ENCODE measurements around the gene UNK. TPM values are rescaled to one million over a fixed set of nuclear protein-coding genes. Genes with fewer than 3 reads are reported as not detected.

UNK gene
- total and polyA plus RNA-seq, 2 of the 13 experiments (the other 11 are each of a cell fraction or from before 2014, with no cell fraction given), result 31.6 to 33.0 TPM

- Histone ChIP-seq H2AFZ (ENCODE audit: low read length) (peak overlapping the region; percentile 21), H3K27me3 (ENCODE audit: control insufficient read depth in 1 of 2, insufficient read depth in 2 of 2, low read length in 2 of 2) (no peaks in the 10 kb centered on the region; a peak in 1 of 5 replicates), H3K4me2 (ENCODE audit: low read depth, low read length) (peak overlapping the region; percentile 99), H3K9me3 (ENCODE audit: low read length) (no peaks in the 10 kb centered on the region), H3K36me3 (replicated peaks in 1 of 2; ENCODE audit: control insufficient read depth in 1 of 2, insufficient read depth in 2 of 2, low read length in 2 of 2) (peaks cover 0 to 3% of the 10 kb centered on the region in 2 experiments; a peak in 1 of 5 replicates), H3K79me2 (ENCODE audit: insufficient read depth, low read length) (peaks cover 43% of the 10 kb centered on the region), H3K9ac (ENCODE audit: insufficient read depth, low read depth, low read length) (peak overlapping the region; percentile 94), H3K4me3 (replicated peaks in 1 of 3; ENCODE audit: insufficient read depth in 1 of 3, low read depth in 2 of 3, low read length in 3 of 3) (peak overlapping the region; percentile 57 to 81 (median 57)), H3K27ac (ENCODE audit: extremely low read length, insufficient read depth, low read length) (peak overlapping the region; percentile 93), H3K4me1 (ENCODE audit: insufficient read depth, low read length) (peaks cover 64% of the 10 kb centered on the region), H4K20me1 (ENCODE audit: insufficient read depth, low read length) (peaks cover 6% of the 10 kb centered on the region; the same call in 1 of the 2 replicates)
- FAIRE-seq (no peak), DNase-seq (ENCODE audit: low spot score) (no peak), ATAC-seq (peak; percentile 27)
- in situ Hi-C loops (cut with HindIII; ENCODE audit: extremely low pct_ligation_motif_present, low pct_unique_long_range_greater_than_20kb) (no loop called here), intact Hi-C loops (cut with micrococcal nuclease; ENCODE audit: unreplicated experiment) (no loop called here)
- CTCF ChIA-PET (ENCODE audit: low intra/inter-chr PET ratio, low total read pairs), result no interaction called here
- no TSS peak for BruUV-seq (replicated peaks)
- WGBS (ENCODE audit: low lambda C conversion rate), result 2% methylated on average over 18 of the region's 20 CpGs
- POLR2A ChIA-PET, result interaction anchor here (0.9 to 6.5 kb wide), 13 partner anchors 10 to 117 kb away, joined by 4 to 46 read pairs (median 14); partner anchors contain the start of genes GALK1, RECQL5, SAP30BP and TRIM47
- TF ChIP-seq DMAP1 (CRISPR knock-in tag; IDR thresholded peaks at IDR 0.05) (no peak), CBFB (CRISPR knock-in tag; IDR thresholded peaks at IDR 0.05) (no peak), ZNF143 (CRISPR knock-in tag; IDR thresholded peaks at IDR 0.05) (no peak), RFX3 (CRISPR knock-in tag; IDR thresholded peaks at IDR 0.05) (no peak), FOXO4 (CRISPR knock-in tag; conservative IDR thresholded peaks at IDR 0.05) (no peak), HNRNPLL (IDR thresholded peaks at IDR 0.05; ENCODE audit: low read depth, low read length, poor library complexity, severe bottlenecking) (no peak), ZBTB42 (CRISPR knock-in tag; IDR thresholded peaks at IDR 0.05) (no peak), KLF13 (CRISPR knock-in tag; IDR thresholded peaks at IDR 0.05) (no peak), HNF1A (IDR thresholded peaks at IDR 0.05; ENCODE audit: low read depth) (no peak), HNF1A (CRISPR knock-in tag; IDR thresholded peaks at IDR 0.05; ENCODE audit: borderline replicate concordance) (no peak), MTF2 (CRISPR knock-in tag; IDR thresholded peaks at IDR 0.05; ENCODE audit: borderline replicate concordance) (no peak), NFE2L1 (CRISPR knock-in tag; IDR thresholded peaks at IDR 0.05; ENCODE audit: borderline replicate concordance) (no peak), PTBP1 (IDR thresholded peaks at IDR 0.05; ENCODE audit: low read depth, low read length, poor library complexity, severe bottlenecking) (no peak), NFE2L2 (IDR thresholded peaks at IDR 0.05; ENCODE audit: low read length) (no peak), TBP (CRISPR knock-in tag; IDR thresholded peaks at IDR 0.05) (0 out of 2 replicates have a peak, but pooled peaks have one; percentile 67)
- TF ChIP-seq, protein P1, sequence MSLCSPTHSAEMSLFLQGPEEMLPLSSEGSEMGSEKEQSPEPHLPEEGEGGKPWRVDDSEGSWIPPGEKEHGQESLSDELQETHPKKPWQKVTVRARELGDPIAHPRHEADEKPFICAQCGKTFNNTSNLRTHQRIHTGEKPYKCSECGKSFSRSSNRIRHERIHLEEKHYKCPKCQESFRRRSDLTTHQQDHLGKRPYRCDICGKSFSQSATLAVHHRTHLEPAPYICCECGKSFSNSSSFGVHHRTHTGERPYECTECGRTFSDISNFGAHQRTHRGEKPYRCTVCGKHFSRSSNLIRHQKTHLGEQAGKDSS (CRISPR knock-in tag; IDR thresholded peaks at IDR 0.05; ENCODE audit: borderline replicate concordance, low read depth), result no peak
- TF ChIP-seq, protein P2, sequence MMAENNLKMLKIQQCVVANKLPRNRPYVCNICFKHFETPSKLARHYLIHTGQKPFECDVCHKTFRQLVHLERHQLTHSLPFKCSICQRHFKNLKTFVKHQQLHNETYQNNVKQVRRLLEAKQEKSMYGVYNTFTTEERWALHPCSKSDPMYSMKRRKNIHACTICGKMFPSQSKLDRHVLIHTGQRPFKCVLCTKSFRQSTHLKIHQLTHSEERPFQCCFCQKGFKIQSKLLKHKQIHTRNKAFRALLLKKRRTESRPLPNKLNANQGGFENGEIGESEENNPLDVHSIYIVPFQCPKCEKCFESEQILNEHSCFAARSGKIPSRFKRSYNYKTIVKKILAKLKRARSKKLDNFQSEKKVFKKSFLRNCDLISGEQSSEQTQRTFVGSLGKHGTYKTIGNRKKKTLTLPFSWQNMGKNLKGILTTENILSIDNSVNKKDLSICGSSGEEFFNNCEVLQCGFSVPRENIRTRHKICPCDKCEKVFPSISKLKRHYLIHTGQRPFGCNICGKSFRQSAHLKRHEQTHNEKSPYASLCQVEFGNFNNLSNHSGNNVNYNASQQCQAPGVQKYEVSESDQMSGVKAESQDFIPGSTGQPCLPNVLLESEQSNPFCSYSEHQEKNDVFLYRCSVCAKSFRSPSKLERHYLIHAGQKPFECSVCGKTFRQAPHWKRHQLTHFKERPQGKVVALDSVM (CRISPR knock-in tag; IDR thresholded peaks at IDR 0.05), result no peak
Observed at GRCh38 chr17:75783803-75784472, 668 bp upstream of the UNK start.

All from HepG2 (cell line).